ENCODE data around the gene MSANTD3. TPM values are rescaled to one million over a fixed set of nuclear protein-coding genes. Genes with fewer than 3 reads are reported as not detected.

Gene MSANTD3
- total RNA-seq, 1 experiment from 2014 or later = 52.9 TPM

DNA sequence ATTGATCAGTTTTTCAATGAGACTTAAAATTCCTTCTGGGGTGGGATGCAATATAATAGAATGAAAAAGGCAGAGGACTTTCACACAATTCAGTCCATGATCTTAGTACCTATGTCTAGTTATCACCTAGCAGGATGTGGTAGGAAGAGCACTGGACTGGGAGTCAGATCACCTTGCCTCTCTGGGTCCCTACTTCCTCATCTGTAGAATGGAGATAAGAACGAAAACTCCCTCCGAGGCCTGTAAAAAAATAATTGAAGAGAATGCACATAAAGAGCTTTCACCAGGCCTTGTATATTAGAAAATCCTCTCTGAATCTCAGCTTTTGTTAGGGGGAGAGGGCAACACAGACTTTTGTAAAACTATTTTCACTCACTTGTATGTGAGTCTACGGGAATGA lies 45.3 kb downstream of the MSANTD3 start:
- Histone ChIP-seq H3K27ac (ENCODE audit: low read depth, low read length, poor library complexity, severe bottlenecking) (peak overlapping the region; percentile 11), H3K36me3 (ENCODE audit: insufficient read depth, low read length, poor library complexity, severe bottlenecking) (no peaks in the 10 kb centered on the region), H3K4me3 (ENCODE audit: low read depth, low read length, poor library complexity, severe bottlenecking) (peak overlapping the region; percentile 95), H3K27me3 (replicated peaks; ENCODE audit: insufficient read depth, low read depth, low read length, poor library complexity) (no peaks in the 10 kb centered on the region), H3K4me1 (ENCODE audit: insufficient read depth, low read length, poor library complexity, severe bottlenecking) (peaks cover 18% of the 10 kb centered on the region), H3K9me3 (ENCODE audit: low read depth, low read length, poor library complexity, severe bottlenecking) (no peaks in the 10 kb centered on the region)
- TF ChIP-seq, protein P1, sequence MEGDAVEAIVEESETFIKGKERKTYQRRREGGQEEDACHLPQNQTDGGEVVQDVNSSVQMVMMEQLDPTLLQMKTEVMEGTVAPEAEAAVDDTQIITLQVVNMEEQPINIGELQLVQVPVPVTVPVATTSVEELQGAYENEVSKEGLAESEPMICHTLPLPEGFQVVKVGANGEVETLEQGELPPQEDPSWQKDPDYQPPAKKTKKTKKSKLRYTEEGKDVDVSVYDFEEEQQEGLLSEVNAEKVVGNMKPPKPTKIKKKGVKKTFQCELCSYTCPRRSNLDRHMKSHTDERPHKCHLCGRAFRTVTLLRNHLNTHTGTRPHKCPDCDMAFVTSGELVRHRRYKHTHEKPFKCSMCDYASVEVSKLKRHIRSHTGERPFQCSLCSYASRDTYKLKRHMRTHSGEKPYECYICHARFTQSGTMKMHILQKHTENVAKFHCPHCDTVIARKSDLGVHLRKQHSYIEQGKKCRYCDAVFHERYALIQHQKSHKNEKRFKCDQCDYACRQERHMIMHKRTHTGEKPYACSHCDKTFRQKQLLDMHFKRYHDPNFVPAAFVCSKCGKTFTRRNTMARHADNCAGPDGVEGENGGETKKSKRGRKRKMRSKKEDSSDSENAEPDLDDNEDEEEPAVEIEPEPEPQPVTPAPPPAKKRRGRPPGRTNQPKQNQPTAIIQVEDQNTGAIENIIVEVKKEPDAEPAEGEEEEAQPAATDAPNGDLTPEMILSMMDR (conservative IDR thresholded peaks at IDR 0.05; ENCODE audit: low read depth, low read length) = no peak
- no peak for TF ChIP-seq EZH2 (IDR thresholded peaks at IDR 0.05; ENCODE audit: borderline replicate concordance, low read depth, low read length, poor library complexity, severe bottlenecking)
- DNase-seq (ENCODE audit: low spot score) = no peak
- no TSS peak for BruUV-seq (replicated peaks)
- intact Hi-C loops (cut with micrococcal nuclease; ENCODE audit: unreplicated experiment) = no loop called here
- POLR2A ChIA-PET (ENCODE audit: low non-redundant PET) = no interaction called here
- CTCF ChIA-PET = no interaction called here

DNA sequence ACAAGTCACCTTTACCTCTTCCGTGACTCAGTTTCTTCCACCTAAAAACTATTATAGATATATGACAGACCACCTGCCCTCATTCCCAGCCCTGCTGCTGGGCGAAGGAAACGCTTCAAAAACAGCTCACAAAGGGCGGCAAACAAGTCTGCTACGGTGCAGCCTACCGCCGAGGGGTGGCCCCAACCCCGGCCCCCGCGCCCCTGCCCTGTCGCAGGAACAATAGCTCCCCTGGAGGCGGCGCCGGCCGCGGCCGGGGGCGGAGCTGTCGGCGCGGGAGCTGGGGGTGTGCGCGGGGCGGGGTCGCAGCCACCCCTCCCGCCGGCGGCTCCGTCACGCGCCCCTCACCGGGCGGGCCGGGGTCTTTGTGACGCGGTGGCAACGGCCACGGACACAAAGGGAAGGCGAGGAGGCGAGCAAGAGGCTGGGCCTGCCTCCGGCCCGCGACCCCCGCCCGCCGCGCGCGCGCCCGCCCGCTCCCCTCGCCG lies 45.9 kb downstream of the MSANTD3 start, which contains the start of gene TMEFF1:
TSS of gene TMEFF1 (plus strand) at position 362 of the 488 bp plus-strand sequence. CDS start 396 bp downstream, outside the sequence.
- Histone ChIP-seq H3K27ac (ENCODE audit: low read depth, low read length, poor library complexity, severe bottlenecking) (peak within 1 kb of the TSS; percentile 78), H3K27me3 (replicated peaks; ENCODE audit: insufficient read depth, low read depth, low read length, poor library complexity) (no peaks in the 10 kb centered on the region), H3K36me3 (ENCODE audit: insufficient read depth, low read length, poor library complexity, severe bottlenecking) (no peaks in the 10 kb centered on the region), H3K4me1 (ENCODE audit: insufficient read depth, low read length, poor library complexity, severe bottlenecking) (peaks cover 18% of the 10 kb centered on the region), H3K4me3 (ENCODE audit: low read depth, low read length, poor library complexity, severe bottlenecking) (peak within 1 kb of the TSS; percentile 95), H3K9me3 (ENCODE audit: low read depth, low read length, poor library complexity, severe bottlenecking) (no peaks in the 10 kb centered on the region)
- ChIA-PET CTCF (interaction anchor here (0.6 kb wide), 3 partner anchors 33 to 124 kb away, joined by 3 to 7 read pairs (median 3); no protein-coding TSS in a partner anchor), POLR2A (ENCODE audit: low non-redundant PET) (no interaction called here)
- intact Hi-C loops (cut with micrococcal nuclease; ENCODE audit: unreplicated experiment) = no loop called here
- TF ChIP-seq EZH2 (IDR thresholded peaks at IDR 0.05; ENCODE audit: borderline replicate concordance, low read depth, low read length, poor library complexity, severe bottlenecking) = no peak
- TF ChIP-seq, protein P1 (conservative IDR thresholded peaks at IDR 0.05; ENCODE audit: low read depth, low read length) = peak; percentile 29; the same call in 1 of the 2 replicates
- no TSS peak for BruUV-seq (replicated peaks)
- DNase-seq (ENCODE audit: low spot score) = peak; percentile 80

DNA sequence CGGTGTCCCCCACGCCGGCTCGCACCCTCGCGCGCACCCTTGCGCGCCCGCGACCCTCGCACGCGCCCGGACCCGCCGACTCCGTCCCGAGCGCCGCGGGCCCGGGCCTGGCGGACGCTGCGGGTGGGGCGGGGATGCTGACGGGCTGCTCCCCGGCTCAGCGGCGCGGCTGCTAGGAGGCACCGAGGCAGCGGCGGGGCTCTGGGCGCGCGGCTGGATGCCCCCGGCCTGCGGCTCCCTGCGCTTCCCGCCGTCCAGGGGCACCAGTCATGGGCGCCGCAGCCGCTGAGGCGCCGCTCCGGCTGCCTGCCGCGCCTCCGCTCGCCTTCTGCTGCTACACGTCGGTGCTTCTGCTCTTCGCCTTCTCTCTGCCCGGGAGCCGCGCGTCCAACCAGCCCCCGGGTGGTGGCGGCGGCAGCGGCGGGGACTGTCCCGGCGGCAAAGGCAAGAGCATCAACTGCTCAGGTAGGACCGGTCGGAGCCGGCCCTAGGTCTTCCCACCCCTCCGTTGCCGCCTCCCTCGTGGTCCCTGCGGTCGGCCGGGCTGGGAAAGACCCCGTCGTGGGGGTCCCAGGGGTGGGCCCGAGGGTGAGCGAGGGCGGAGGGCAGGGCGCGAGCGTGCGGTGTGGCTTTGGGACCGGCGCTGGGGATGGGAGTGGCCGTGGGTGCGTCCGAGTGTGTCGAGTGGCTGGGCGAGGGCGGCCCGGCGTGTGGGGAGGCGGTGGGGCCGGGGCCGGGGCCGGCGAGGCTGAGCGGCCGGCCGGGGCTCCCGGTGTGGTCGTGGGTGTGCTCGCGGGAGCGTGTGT lies 46.5 kb downstream of the MSANTD3 start:
- Histone ChIP-seq H3K27ac (ENCODE audit: low read depth, low read length, poor library complexity, severe bottlenecking) (peak overlapping the region; percentile 78), H3K36me3 (ENCODE audit: insufficient read depth, low read length, poor library complexity, severe bottlenecking) (no peaks in the 10 kb centered on the region), H3K9me3 (ENCODE audit: low read depth, low read length, poor library complexity, severe bottlenecking) (no peaks in the 10 kb centered on the region), H3K4me3 (ENCODE audit: low read depth, low read length, poor library complexity, severe bottlenecking) (peak overlapping the region; percentile 95), H3K4me1 (ENCODE audit: insufficient read depth, low read length, poor library complexity, severe bottlenecking) (peaks cover 18% of the 10 kb centered on the region), H3K27me3 (replicated peaks; ENCODE audit: insufficient read depth, low read depth, low read length, poor library complexity) (no peaks in the 10 kb centered on the region)
- no peak for TF ChIP-seq EZH2 (IDR thresholded peaks at IDR 0.05; ENCODE audit: borderline replicate concordance, low read depth, low read length, poor library complexity, severe bottlenecking)
- TF ChIP-seq, protein P1 (conservative IDR thresholded peaks at IDR 0.05; ENCODE audit: low read depth, low read length) = no peak
- no TSS peak for BruUV-seq (replicated peaks)
- intact Hi-C loops (cut with micrococcal nuclease; ENCODE audit: unreplicated experiment) = no loop called here
- DNase-seq (ENCODE audit: low spot score) = peak; percentile 62
- ChIA-PET POLR2A (ENCODE audit: low non-redundant PET) (no interaction called here), CTCF (interaction anchor here (0.6 kb wide), 3 partner anchors 32 to 124 kb away, joined by 3 to 7 read pairs (median 3); no protein-coding TSS in a partner anchor)

Measured in A673 (cell line).